Upper lobe of left lung (tissue), 6 donors: ENCODE measurements around the gene CABYR. TPM values are rescaled to one million over a fixed set of nuclear protein-coding genes. Genes with fewer than 3 reads are reported as not detected.

Experiments used
- ATAC-seq, 2 donors: fragments of 200-7000 bp; cut with Tn5 transposase; one replicate each; pipeline ENCODE4 v1.9.1; 2022; ENCODE audit warnings: mild to moderate bottlenecking in 2 of 2, moderate library complexity in 2 of 2; ENCODE audit not compliant: low FRiP score in 2 of 2
- DNase-seq, 2 donors: peaks; one replicate each; pipeline ENCODE4 v3.0.0-alpha.2; 2019 to 2020
- H3K27ac ChIP-seq, 4 donors: fragments of 200-600 bp; sonication (generic); one replicate each; pipeline ENCODE4 v1.5.1; 2016 to 2019
- H3K27me3 ChIP-seq, 4 donors: fragments of 200-600 bp; sonication (generic); one replicate each; pipeline ENCODE4 v1.5.1; 2017 to 2019
- H3K36me3 ChIP-seq, 4 donors: fragments of 200-600 bp; sonication (generic); one replicate each; pipeline ENCODE4 v1.5.1; 2016 to 2019
- H3K4me1 ChIP-seq, 4 donors: fragments of 200-600 bp; sonication (generic); one replicate each; pipeline ENCODE4 v1.5.1; 2018 to 2019
- H3K4me3 ChIP-seq, 4 donors: fragments of 200-600 bp; sonication (generic); one replicate each; pipeline ENCODE4 v1.5.1; 2017 to 2019; ENCODE audit warnings: mild to moderate bottlenecking in 2 of 4, moderate library complexity in 1 of 4
- H3K9me3 ChIP-seq, 4 donors: fragments of 200-600 bp; sonication (generic); one replicate each; pipeline ENCODE4 v1.5.1; 2018 to 2019
- EP300 ChIP-seq, 4 donors: sonication (generic); formaldehyde crosslinking; IDR thresholded peaks; one replicate each; pipeline ENCODE4 v1.5.1; 2017; ENCODE audit warnings: antibody characterized with exemption in 4 of 4, control low read depth in 2 of 4
- POLR2A ChIP-seq, 4 donors: fragments of 450-650 bp; IDR thresholded peaks; one replicate each; pipeline ENCODE4 v1.5.1; 2016 to 2017; ENCODE audit warnings: antibody characterized with exemption in 4 of 4, mild to moderate bottlenecking in 2 of 4
- POLR2AphosphoS5 ChIP-seq, 2 donors: sonication (generic); formaldehyde crosslinking; IDR thresholded peaks; one replicate each; pipeline ENCODE4 v1.5.1; 2017; ENCODE audit warnings: antibody characterized with exemption in 2 of 2
- WGBS, 2 donors: methylation state at CpG; one replicate each; pipeline ENCODE4 v1.1.5; 2017 to 2018; 5-methylcytosine and 5-hydroxymethylcytosine counted together
- total RNA-seq, 6 donors: library from RNA; depleted of rRNA in 4 of 6; stranded (reverse); fragments of >200 nt in 4 of 6; gene quantifications; one replicate each; pipeline versions ENCODE4 v1.1.0 to v1.2.1, GENCODE V29; 2016 to 2021
- TF ChIP-seq, protein P1 (sequence below), 6 experiments: fragments of 450-650 bp in 4 of 6; fragments of 200-600 bp in 2 of 6; sonication (generic) in 2 of 6; IDR thresholded peaks; one replicate each; pipeline ENCODE4 v1.5.1; 2016 to 2019; ENCODE audit warnings: antibody characterized with exemption in 6 of 6
- donor health status: DM: no; HTN: no; CAD: no; lungs with moderate emphysema.
- donor health status: DM: no; HTN: yes; CAD: no; lungs with severe emphysema.

The CABYR gene
- total RNA-seq, 6 donors from 2014 or later: 0.51 to 3.1 (median 2.1) TPM; not detected in 2

- ATAC-seq: no peak
- 76 to 89% methylated on average over 1 of the region's 1 CpG for WGBS, 2 donors
- peaks cover 0 to 9% (median 0%) of the 10 kb centered on the region in 4 donors for H3K36me3 ChIP-seq
Measured at GRCh38 chr18:24197412-24197811, 58.5 kb downstream of the CABYR start.

GRCh38 chr18:24198461-24198860 is 59.6 kb downstream of the CABYR start:
- no peak overlapping the region for H3K4me3 ChIP-seq
- H3K9me3 ChIP-seq: no peaks in the 10 kb centered on the region
- no peak overlapping the region for H3K27ac ChIP-seq
- peak; percentile 26 to 38 for ATAC-seq
- H3K36me3 ChIP-seq: peaks cover 0 to 9% (median 0%) of the 10 kb centered on the region in 4 donors
- DNase-seq: peak in 1 of 2 donors; percentile 40
- H3K27me3 ChIP-seq: no peaks in the 10 kb centered on the region
- H3K4me1 ChIP-seq: no peaks in the 10 kb centered on the region
- TF ChIP-seq POLR2A (IDR thresholded peaks at IDR 0.05) (no peak), EP300 (IDR thresholded peaks at IDR 0.05) (no peak), POLR2AphosphoS5 (IDR thresholded peaks at IDR 0.05) (no peak)
- TF ChIP-seq, protein P1, sequence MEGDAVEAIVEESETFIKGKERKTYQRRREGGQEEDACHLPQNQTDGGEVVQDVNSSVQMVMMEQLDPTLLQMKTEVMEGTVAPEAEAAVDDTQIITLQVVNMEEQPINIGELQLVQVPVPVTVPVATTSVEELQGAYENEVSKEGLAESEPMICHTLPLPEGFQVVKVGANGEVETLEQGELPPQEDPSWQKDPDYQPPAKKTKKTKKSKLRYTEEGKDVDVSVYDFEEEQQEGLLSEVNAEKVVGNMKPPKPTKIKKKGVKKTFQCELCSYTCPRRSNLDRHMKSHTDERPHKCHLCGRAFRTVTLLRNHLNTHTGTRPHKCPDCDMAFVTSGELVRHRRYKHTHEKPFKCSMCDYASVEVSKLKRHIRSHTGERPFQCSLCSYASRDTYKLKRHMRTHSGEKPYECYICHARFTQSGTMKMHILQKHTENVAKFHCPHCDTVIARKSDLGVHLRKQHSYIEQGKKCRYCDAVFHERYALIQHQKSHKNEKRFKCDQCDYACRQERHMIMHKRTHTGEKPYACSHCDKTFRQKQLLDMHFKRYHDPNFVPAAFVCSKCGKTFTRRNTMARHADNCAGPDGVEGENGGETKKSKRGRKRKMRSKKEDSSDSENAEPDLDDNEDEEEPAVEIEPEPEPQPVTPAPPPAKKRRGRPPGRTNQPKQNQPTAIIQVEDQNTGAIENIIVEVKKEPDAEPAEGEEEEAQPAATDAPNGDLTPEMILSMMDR (IDR thresholded peaks at IDR 0.05): no peak
- 65 to 84% methylated on average over 9 of the region's 9 CpGs for WGBS, 2 donors

More at GRCh38 chr18:24197412-24197811, 58.5 kb downstream of the CABYR start:
- DNase-seq: no peak
- H3K4me3 ChIP-seq: no peak overlapping the region
- no peak for TF ChIP-seq POLR2AphosphoS5 (IDR thresholded peaks at IDR 0.05)
- TF ChIP-seq POLR2A (IDR thresholded peaks at IDR 0.05): no peak
- TF ChIP-seq EP300 (IDR thresholded peaks at IDR 0.05): no peak
- TF ChIP-seq, protein P1 (IDR thresholded peaks at IDR 0.05): no peak
- no peak overlapping the region for H3K27ac ChIP-seq
- H3K4me1 ChIP-seq: no peaks in the 10 kb centered on the region
- H3K9me3 ChIP-seq: no peaks in the 10 kb centered on the region
- H3K27me3 ChIP-seq: no peaks in the 10 kb centered on the region

GRCh38 chr18:24199372-24199962 is 60.6 kb downstream of the CABYR start:
- TF ChIP-seq POLR2AphosphoS5 (IDR thresholded peaks at IDR 0.05) (no peak), POLR2A (IDR thresholded peaks at IDR 0.05) (no peak)
- TF ChIP-seq, protein P1 (IDR thresholded peaks at IDR 0.05): no peak
- Histone ChIP-seq H3K27ac (no peak overlapping the region), H3K4me3 (no peak overlapping the region), H3K36me3 (peaks cover 0 to 9% (median 0%) of the 10 kb centered on the region in 4 donors), H3K27me3 (no peaks in the 10 kb centered on the region), H3K4me1 (no peaks in the 10 kb centered on the region), H3K9me3 (no peaks in the 10 kb centered on the region)
- no peak for ATAC-seq
- WGBS, 2 donors: 80 to 81% methylated on average over 5 of the region's 5 CpGs
- DNase-seq: no peak

GRCh38 chr18:24200494-24201290 is 61.8 kb downstream of the CABYR start:
- H3K9me3 ChIP-seq: no peaks in the 10 kb centered on the region
- ATAC-seq (no peak), DNase-seq (no peak)
- 69 to 79% methylated on average over 10 to 11 of the region's 11 CpGs for WGBS, 2 donors
- no peaks in the 10 kb centered on the region for H3K36me3 ChIP-seq
- TF ChIP-seq POLR2A (IDR thresholded peaks at IDR 0.05) (no peak), EP300 (IDR thresholded peaks at IDR 0.05) (no peak), POLR2AphosphoS5 (IDR thresholded peaks at IDR 0.05) (no peak)
- TF ChIP-seq, protein P1 (IDR thresholded peaks at IDR 0.05): no peak
- H3K27ac ChIP-seq: no peak overlapping the region
- H3K27me3 ChIP-seq: no peaks in the 10 kb centered on the region
- no peak overlapping the region for H3K4me3 ChIP-seq
- H3K4me1 ChIP-seq: no peaks in the 10 kb centered on the region
